Fibroblast of lung (primary cell): ENCODE data around the gene OR5J2.

Source experiments
- CTCF ChIP-seq, 2 donors: IDR thresholded peaks in 1 of 2; conservative IDR thresholded peaks in 1 of 2; 1 replicate in 1 of 2; 2 replicates in 1 of 2; pipeline ENCODE4 v1.5.1; 2011 to 2012; ENCODE audit warnings: low read length in 2 of 2, control low read depth in 1 of 2, inconsistent platforms in 1 of 2, low read depth in 1 of 2, mild to moderate bottlenecking in 1 of 2
- EZH2 ChIP-seq: IDR thresholded peaks from 2 replicates; pipeline ENCODE4 v1.5.1; 2012; ENCODE audit warnings: low read length, control low read depth, mild to moderate bottlenecking; ENCODE audit errors: missing control alignments

- TF ChIP-seq CTCF (conservative IDR thresholded peaks at IDR 0.05 in 1 of 2, IDR thresholded peaks at IDR 0.05 in 1 of 2; ENCODE audit: low read depth in 1 of 2, low read length in 2 of 2), result no peak
- TF ChIP-seq EZH2, result no peak
These were observed 20.3 kb downstream of the OR5J2 start for GRCh38 chr11:56196705-56197104.
